HepG2 (cell line): ENCODE data around the gene ZFAND2B. TPM values are rescaled to one million over a fixed set of nuclear protein-coding genes. Genes with fewer than 3 reads are reported as not detected.
A peak's percentile ranks its signal among the peaks of the same experiment; 100 is the strongest.

Experiments used
- BHLHE40 ChIP-seq: IDR thresholded peaks from 2 replicates; pipeline ENCODE4 v1.6.1; 2011; ENCODE audit warnings: low read length, improper control_type of control experiment
- CHD4 ChIP-seq: fragments of 200-600 bp; sonication (generic); IDR thresholded peaks from 2 replicates; pipeline ENCODE4 v1.7.0; 2017; ENCODE audit warnings: mild to moderate bottlenecking, low read length, borderline replicate concordance
- FOXA1 ChIP-seq, 2 experiments: fragments of 450-650 bp in 1 of 2; sonication (generic) in 1 of 2; formaldehyde crosslinking in 1 of 2; IDR thresholded peaks; 2 replicates each; pipeline versions ENCODE4 v1.4.0 to v1.6.1; 2016 to 2020; ENCODE audit warnings: missing genetic modification reagents in 1 of 2
- GTF2F1 ChIP-seq: fragments of 150-350 bp; IDR thresholded peaks from 2 replicates; pipeline ENCODE4 v1.6.1; 2014; ENCODE audit warnings: low read length
- ISX ChIP-seq: sonication (generic); formaldehyde crosslinking; conservative IDR thresholded peaks from 2 replicates; pipeline ENCODE4 v1.5.0; 2020; ENCODE audit warnings: missing genetic modification reagents
- SKI ChIP-seq: fragments of 450-650 bp; IDR thresholded peaks from one replicate; pipeline ENCODE4 v1.6.1; 2018; ENCODE audit warnings: mild to moderate bottlenecking; ENCODE audit not compliant: partially characterized antibody
- TCF12 ChIP-seq, 2 experiments: fragments of 450-650 bp in 1 of 2; sonication (generic) in 1 of 2; formaldehyde crosslinking in 1 of 2; IDR thresholded peaks; 2 replicates each; pipeline versions ENCODE4 v1.6.1 to v1.8.0; 2017 to 2022; ENCODE audit warnings: antibody characterized with exemption in 1 of 2, mild to moderate bottlenecking in 1 of 2, missing genetic modification reagents in 1 of 2, moderate library complexity in 1 of 2
- ZNF383 ChIP-seq: sonication (generic); formaldehyde crosslinking; IDR thresholded peaks from 2 replicates; pipeline ENCODE4 v1.4.0; 2020; ENCODE audit warnings: missing genetic modification reagents, mild to moderate bottlenecking, borderline replicate concordance
- polyA plus RNA-seq, 8 experiments: library from polyadenylated mRNA; depleted of rRNA in 3 of 8; stranded (reverse) in 7 of 8; unstranded in 1 of 8; fragments of >200 nt; fragmentation: Illumina TruSeq in 4 of 8; extraction: Trizol in 4 of 8; gene quantifications; 2 replicates each; pipeline versions ENCODE4 v1.2.1 to v1.2.3, GENCODE V29; 2011 to 2016; ENCODE audit warnings: low read depth in 4 of 8, missing spikeins in 1 of 8, mixed read lengths in 1 of 8; ENCODE audit not compliant: insufficient read depth in 1 of 8
- total RNA-seq, 5 experiments: library from RNA; depleted of rRNA; stranded (reverse); fragments of >200 nt; fragmentation: Illumina TruSeq; extraction: Trizol; gene quantifications; 2 replicates each; pipeline ENCODE4 v1.2.3, GENCODE V29; 2016; ENCODE audit warnings: low read depth in 1 of 5
- TF ChIP-seq, protein P1 (sequence below): sonication (generic); formaldehyde crosslinking; IDR thresholded peaks from 2 replicates; pipeline ENCODE4 v1.9.0; 2021; ENCODE audit warnings: mild to moderate bottlenecking, missing genetic modification reagents
- TF ChIP-seq, protein P2 (sequence below): sonication (generic); formaldehyde crosslinking; IDR thresholded peaks from 2 replicates; pipeline ENCODE4 v1.5.1; 2020; ENCODE audit warnings: mild to moderate bottlenecking, missing genetic modification reagents, borderline replicate concordance
- TF ChIP-seq, protein P3 (sequence below): sonication (generic); formaldehyde crosslinking; IDR thresholded peaks from 2 replicates; pipeline ENCODE4 v1.8.1; 2023; ENCODE audit warnings: mild to moderate bottlenecking, missing genetic modification reagents
- TF ChIP-seq, protein P4 (sequence below): sonication (generic); formaldehyde crosslinking; IDR thresholded peaks from 2 replicates; pipeline ENCODE4 v1.5.0; 2020; ENCODE audit warnings: missing genetic modification reagents, mild to moderate bottlenecking, borderline replicate concordance

Gene ZFAND2B
- total and polyA plus RNA-seq, 2 of the 13 experiments (the other 11 are each of a cell fraction or from before 2014, with no cell fraction given) = 53.3 to 115 TPM

DNA sequence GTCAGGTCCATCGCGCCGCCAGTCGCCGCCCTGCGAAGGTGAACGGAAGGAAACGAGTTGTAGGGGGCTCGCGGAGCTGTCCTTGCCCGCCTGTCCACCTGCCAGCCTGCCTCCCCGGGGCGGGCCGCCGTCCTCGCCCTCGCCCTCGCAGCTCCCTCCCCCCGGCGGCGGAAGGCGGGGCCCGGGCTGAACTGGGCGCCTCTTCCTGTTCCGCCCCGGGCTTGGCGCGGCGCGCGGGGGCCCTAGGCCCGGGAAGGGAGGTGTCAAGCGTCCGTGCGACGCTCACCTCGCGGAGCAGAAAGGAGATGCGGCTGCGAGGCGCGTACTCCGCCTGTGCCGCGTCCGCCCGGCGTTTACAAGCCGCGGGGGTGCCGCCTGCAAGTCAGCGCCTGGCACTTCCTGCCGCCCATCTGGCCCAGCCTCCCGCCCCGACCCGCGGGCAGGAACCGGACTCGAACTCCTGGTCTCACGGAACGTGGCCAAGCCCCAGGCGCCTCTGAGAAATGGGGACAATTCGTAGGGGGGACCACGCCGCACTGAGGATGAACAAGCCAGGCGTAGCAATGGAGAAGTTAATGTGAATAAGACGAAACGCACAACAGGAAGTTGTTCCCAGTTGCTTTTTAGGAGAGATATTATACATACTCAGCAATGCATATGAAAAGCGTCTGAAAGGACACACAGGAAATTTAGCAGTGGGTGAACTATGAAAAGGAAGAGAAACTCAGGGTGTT, 29.6 kb upstream of the ZFAND2B start, which contains the start of gene CNPPD1 (continued):
- TF ChIP-seq, protein P1, sequence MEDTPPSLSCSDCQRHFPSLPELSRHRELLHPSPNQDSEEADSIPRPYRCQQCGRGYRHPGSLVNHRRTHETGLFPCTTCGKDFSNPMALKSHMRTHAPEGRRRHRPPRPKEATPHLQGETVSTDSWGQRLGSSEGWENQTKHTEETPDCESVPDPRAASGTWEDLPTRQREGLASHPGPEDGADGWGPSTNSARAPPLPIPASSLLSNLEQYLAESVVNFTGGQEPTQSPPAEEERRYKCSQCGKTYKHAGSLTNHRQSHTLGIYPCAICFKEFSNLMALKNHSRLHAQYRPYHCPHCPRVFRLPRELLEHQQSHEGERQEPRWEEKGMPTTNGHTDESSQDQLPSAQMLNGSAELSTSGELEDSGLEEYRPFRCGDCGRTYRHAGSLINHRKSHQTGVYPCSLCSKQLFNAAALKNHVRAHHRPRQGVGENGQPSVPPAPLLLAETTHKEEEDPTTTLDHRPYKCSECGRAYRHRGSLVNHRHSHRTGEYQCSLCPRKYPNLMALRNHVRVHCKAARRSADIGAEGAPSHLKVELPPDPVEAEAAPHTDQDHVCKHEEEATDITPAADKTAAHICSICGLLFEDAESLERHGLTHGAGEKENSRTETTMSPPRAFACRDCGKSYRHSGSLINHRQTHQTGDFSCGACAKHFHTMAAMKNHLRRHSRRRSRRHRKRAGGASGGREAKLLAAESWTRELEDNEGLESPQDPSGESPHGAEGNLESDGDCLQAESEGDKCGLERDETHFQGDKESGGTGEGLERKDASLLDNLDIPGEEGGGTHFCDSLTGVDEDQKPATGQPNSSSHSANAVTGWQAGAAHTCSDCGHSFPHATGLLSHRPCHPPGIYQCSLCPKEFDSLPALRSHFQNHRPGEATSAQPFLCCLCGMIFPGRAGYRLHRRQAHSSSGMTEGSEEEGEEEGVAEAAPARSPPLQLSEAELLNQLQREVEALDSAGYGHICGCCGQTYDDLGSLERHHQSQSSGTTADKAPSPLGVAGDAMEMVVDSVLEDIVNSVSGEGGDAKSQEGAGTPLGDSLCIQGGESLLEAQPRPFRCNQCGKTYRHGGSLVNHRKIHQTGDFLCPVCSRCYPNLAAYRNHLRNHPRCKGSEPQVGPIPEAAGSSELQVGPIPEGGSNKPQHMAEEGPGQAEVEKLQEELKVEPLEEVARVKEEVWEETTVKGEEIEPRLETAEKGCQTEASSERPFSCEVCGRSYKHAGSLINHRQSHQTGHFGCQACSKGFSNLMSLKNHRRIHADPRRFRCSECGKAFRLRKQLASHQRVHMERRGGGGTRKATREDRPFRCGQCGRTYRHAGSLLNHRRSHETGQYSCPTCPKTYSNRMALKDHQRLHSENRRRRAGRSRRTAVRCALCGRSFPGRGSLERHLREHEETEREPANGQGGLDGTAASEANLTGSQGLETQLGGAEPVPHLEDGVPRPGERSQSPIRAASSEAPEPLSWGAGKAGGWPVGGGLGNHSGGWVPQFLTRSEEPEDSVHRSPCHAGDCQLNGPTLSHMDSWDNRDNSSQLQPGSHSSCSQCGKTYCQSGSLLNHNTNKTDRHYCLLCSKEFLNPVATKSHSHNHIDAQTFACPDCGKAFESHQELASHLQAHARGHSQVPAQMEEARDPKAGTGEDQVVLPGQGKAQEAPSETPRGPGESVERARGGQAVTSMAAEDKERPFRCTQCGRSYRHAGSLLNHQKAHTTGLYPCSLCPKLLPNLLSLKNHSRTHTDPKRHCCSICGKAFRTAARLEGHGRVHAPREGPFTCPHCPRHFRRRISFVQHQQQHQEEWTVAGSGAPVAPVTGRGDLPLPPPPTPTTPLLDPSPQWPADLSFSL (CRISPR knock-in tag) = no peak
- TF ChIP-seq, protein P2, sequence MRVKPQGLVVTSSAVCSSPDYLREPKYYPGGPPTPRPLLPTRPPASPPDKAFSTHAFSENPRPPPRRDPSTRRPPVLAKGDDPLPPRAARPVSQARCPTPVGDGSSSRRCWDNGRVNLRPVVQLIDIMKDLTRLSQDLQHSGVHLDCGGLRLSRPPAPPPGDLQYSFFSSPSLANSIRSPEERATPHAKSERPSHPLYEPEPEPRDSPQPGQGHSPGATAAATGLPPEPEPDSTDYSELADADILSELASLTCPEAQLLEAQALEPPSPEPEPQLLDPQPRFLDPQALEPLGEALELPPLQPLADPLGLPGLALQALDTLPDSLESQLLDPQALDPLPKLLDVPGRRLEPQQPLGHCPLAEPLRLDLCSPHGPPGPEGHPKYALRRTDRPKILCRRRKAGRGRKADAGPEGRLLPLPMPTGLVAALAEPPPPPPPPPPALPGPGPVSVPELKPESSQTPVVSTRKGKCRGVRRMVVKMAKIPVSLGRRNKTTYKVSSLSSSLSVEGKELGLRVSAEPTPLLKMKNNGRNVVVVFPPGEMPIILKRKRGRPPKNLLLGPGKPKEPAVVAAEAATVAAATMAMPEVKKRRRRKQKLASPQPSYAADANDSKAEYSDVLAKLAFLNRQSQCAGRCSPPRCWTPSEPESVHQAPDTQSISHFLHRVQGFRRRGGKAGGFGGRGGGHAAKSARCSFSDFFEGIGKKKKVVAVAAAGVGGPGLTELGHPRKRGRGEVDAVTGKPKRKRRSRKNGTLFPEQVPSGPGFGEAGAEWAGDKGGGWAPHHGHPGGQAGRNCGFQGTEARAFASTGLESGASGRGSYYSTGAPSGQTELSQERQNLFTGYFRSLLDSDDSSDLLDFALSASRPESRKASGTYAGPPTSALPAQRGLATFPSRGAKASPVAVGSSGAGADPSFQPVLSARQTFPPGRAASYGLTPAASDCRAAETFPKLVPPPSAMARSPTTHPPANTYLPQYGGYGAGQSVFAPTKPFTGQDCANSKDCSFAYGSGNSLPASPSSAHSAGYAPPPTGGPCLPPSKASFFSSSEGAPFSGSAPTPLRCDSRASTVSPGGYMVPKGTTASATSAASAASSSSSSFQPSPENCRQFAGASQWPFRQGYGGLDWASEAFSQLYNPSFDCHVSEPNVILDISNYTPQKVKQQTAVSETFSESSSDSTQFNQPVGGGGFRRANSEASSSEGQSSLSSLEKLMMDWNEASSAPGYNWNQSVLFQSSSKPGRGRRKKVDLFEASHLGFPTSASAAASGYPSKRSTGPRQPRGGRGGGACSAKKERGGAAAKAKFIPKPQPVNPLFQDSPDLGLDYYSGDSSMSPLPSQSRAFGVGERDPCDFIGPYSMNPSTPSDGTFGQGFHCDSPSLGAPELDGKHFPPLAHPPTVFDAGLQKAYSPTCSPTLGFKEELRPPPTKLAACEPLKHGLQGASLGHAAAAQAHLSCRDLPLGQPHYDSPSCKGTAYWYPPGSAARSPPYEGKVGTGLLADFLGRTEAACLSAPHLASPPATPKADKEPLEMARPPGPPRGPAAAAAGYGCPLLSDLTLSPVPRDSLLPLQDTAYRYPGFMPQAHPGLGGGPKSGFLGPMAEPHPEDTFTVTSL (CRISPR knock-in tag) = peak; percentile 80
- TF ChIP-seq, protein P3, sequence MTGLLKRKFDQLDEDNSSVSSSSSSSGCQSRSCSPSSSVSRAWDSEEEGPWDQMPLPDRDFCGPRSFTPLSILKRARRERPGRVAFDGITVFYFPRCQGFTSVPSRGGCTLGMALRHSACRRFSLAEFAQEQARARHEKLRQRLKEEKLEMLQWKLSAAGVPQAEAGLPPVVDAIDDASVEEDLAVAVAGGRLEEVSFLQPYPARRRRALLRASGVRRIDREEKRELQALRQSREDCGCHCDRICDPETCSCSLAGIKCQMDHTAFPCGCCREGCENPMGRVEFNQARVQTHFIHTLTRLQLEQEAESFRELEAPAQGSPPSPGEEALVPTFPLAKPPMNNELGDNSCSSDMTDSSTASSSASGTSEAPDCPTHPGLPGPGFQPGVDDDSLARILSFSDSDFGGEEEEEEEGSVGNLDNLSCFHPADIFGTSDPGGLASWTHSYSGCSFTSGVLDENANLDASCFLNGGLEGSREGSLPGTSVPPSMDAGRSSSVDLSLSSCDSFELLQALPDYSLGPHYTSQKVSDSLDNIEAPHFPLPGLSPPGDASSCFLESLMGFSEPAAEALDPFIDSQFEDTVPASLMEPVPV (CRISPR knock-in tag) = peak; percentile 81; the same call in 1 of the 2 replicates
- TF ChIP-seq ISX (CRISPR knock-in tag) (peak; percentile 96), BHLHE40 (peak; percentile 60; the same call in 1 of the 2 replicates), FOXA1 (IDR thresholded peaks at IDR 0.05) (no peak), FOXA1 (CRISPR knock-in tag; IDR thresholded peaks at IDR 0.05) (peak; percentile 59), SKI (peak; percentile 75), TCF12 (IDR thresholded peaks at IDR 0.05) (no peak), TCF12 (CRISPR knock-in tag; IDR thresholded peaks at IDR 0.05) (peak; percentile 89), ZNF383 (CRISPR knock-in tag) (0 out of 2 replicates have a peak, but pooled peaks have one; percentile 43), CHD4 (no peak), GTF2F1 (no peak)
- TF ChIP-seq, protein P4, sequence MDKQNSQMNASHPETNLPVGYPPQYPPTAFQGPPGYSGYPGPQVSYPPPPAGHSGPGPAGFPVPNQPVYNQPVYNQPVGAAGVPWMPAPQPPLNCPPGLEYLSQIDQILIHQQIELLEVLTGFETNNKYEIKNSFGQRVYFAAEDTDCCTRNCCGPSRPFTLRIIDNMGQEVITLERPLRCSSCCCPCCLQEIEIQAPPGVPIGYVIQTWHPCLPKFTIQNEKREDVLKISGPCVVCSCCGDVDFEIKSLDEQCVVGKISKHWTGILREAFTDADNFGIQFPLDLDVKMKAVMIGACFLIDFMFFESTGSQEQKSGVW = 0 out of 2 replicates have a peak, but pooled peaks have one; percentile 45
